Stimulated activated CD4-positive, alpha-beta T cell treated with anti-CD3 and anti-CD28 coated beads, TNF-alpha, amount 100 ng/mL, for 1 hour (primary cell): ENCODE data around the gene ARHGAP8.

Experiments
- DNase-seq, 3 donors: peaks; one replicate each; pipeline ENCODE4 v3.0.0-alpha.2; 2020; ENCODE audit warnings: low read depth in 3 of 3, low spot score in 1 of 3

ARHGAP8 gene

DNA sequence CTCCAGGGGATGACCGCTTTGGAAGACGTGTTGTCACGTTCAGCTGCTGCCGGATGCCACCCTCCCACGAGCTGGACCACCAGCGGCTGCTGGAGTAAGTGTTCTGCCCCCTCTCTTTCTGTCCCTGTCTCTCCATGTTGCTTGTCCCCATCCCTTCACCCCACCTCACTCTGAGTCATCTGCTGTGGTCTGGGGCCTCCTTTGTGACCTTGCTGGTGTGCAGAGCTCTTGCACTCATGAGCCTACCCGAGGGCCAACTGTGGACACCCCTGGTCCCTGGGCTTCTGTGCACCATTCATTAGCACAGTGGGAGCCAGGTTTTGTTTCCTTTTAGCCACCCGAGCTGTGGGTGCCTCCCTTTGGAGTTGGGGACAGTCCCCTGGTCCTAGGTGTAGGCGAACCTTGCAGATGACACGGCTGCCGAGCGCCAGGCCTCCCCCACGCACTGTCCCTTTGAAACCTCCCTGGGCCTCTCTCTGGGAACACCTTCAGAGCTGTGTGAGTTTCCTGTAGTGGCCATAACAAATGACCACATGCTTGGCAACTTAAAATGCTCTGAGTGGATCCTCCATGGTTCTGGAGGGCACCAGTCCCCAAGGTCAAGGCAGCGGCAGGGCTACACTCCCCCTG lies 49.8 kb downstream of the ARHGAP8 start:
- no peak for DNase-seq

DNA sequence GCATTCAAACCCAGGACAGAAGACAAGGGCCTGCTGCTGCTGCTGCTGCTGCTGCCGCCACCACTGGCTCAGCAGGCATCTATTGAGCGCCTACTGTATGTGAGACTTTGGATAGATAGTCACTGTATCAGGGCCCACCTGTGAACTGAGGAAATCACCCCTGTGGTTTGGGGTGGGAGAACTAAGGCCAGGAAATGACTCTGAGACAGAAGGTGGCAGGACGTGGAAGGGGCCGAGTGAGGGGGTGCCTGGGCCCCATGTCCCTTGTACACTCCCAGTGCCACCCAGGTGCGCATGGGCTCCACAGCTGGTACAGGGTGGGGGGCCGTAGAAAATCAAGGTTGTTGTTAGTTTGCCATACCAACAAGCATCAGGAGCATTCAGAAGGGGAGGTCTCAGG lies 50.6 kb downstream of the ARHGAP8 start:
- no peak for DNase-seq

DNA sequence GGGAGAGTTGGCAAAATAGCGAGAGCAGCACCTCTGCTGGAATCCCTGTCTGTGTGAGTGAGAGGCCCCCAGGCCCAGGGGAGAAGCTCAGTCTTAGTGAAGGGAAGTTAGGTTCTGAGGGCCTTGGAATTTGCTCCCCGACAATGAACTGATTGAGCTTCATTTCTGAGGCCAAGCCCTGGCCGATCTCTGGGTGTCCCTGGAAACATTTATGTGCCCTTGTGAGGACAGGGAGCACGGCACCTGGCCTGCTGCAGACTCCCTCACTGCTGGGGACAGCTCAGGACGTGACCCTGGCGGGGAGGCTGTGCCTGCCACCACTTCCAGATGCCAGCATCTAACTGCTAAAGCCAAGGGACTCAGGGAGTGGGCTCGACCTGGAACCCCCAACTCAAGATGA lies 52.0 kb downstream of the ARHGAP8 start:
- no peak for DNase-seq

DNA sequence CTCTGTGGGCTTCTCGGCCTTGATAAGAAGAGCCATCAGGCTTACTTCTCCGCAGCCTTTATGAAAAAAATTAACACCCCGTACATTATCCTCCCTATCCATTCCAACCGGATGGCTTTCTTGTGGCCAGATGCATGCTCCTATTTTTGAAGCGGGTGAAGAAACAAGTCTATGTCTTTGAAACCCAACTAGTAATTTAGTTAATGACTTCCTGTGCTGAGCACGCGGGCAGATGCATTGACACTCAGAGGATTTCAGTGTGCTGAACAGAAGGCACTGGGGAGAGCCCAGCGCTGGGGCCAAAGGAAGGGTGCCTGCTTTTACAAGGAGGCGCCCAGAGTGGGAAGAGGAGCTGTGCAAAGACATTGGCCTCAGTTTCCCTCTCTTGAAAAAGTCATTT lies 53.3 kb downstream of the ARHGAP8 start:
- DNase-seq, result no peak

DNA sequence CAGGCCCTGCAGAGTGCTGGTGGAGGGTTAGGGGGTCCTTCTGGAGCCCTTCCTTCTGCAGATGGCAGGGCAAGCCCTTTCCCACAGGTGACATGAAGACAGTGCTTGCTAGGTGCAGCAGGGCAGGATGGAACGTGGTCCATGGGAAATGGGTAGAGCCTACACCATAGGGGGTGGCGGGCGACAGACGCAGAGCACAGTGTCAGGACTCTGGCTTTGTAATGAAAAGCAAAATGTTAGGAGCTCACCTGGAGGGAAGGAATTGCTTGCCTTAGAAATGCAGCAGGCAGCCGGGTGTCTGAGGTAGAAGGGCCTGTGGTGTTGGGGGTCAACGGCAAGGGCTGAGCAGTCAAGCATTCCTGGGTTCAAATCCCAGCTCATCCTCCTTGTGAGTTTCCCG lies 54.9 kb downstream of the ARHGAP8 start:
- no peak for DNase-seq

DNA sequence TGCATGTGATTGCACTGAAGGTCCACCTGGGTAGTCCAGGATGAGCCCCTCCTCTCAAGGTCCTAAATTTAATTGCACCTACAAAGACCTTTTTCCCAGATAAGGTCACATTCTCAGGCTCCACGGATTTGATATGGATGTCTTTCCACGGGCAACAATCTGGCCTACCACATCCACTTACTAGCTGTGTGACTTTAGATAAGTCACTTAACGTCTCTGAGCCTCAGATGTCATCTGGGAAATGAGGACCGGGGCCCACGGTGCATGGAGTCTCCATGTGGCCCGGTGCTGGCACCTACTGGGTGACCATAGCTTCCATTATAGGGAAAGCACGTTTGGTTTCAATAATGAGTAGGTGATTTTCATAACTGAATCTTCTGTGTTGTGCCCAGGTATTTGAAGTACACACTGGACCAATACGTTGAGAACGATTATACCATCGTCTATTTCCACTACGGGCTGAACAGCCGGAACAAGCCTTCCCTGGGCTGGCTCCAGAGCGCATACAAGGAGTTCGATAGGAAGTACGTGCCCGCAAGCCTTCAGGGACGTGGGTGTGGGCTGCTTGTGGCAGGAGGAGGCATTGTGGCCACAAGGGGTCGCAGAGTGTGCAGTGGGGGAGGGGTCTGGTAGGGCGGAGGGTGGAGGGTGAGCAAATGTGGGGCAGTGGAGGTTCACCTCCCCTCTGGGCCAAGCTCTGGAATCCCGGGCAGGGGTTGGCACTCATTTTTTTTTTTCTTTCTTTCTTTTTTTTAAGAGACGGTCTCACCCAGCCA lies 55.7 kb downstream of the ARHGAP8 start:
- DNase-seq, result no peak

DNA sequence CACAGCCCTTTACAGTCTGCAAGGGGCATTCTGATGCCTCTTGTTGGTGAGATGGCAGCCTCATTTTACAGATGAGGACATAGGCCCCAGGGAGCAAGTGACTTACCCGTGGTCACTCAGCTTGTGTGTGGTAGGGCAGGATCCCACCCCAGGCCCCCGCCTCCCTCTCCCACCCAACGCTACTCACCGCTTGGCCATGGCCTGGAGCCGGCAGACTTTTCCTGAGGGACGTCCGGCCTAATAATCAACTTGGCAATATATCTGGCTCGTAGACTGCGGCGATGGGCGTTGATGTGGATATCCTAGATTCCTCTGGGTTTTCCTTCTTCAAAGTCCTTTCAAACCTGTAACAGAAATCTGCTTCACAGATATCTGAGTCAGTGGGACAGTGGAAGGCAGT lies 57.1 kb downstream of the ARHGAP8 start:
- no peak for DNase-seq

DNA sequence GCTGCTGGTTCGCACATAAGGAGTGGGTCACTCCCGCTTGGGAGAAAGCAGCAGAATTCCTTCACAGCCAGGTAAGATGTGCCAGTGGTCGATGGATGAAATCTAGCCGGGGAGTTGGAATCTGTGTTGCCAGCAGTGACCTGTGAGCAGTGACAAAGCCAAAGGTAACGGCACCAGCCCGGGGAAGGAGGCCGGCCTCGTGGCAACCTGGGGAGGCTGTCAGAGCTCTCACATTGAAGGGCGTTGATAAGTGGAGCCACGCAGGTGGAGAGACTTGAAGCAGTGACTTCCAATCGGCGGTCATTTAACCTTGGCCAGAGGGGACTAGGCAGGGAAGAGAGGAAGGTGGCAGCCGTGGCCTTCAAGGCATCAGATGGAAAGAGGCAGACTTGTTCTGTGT lies 58.8 kb downstream of the ARHGAP8 start:
- DNase-seq, result no peak

DNA sequence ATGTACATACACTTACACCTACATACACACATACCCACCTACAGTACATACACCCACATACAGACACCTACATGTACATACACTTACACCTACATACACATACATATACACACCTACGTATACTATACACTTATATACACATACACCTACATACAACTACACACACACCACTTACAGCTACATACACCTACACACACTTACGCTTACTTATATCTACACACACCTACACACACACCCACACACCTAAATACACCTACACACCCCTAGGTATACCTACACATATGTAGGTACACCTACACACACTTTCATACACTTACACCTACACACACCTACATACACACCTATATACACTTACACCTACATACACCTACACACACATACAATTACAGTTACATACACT lies 61.0 kb downstream of the ARHGAP8 start:
- DNase-seq, result no peak

DNA sequence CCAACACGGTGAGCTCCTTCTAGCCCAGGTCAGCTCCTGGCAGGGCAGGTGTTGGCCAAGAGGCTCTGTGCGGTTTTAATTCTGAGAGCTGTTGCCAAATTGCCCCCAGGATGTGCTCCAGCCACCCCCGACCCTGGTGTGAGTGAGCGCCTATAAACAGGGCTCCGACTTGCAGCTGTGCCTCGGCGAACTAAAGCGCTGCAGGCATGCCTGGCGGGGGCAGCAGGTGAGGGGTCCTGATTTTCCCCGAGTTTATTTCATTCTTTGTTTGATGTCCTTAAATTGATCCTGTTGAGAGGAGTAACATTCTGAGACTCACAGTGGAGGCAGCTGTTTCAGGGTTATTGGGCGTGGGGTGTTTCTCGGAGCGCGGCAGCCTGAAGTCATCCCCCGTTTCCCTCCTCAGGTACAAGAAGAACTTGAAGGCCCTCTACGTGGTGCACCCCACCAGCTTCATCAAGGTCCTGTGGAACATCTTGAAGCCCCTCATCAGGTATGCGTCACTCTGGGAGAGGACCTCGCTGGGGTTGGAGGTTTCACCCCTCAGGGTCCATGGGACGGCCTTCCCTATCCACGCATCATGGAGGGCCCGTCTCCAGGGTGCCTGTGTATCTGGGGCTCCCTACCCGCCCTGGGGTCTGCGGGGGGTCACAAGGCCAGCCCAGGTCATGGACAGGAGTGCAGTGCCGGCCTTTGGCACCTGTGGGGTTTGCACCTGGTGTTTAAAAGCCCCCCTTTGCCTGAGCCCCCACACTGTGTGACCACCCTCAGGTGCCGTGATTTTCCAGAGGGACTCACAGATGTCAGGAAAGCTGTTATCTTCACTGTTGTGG lies 62.1 kb downstream of the ARHGAP8 start:
- DNase-seq, result no peak

DNA sequence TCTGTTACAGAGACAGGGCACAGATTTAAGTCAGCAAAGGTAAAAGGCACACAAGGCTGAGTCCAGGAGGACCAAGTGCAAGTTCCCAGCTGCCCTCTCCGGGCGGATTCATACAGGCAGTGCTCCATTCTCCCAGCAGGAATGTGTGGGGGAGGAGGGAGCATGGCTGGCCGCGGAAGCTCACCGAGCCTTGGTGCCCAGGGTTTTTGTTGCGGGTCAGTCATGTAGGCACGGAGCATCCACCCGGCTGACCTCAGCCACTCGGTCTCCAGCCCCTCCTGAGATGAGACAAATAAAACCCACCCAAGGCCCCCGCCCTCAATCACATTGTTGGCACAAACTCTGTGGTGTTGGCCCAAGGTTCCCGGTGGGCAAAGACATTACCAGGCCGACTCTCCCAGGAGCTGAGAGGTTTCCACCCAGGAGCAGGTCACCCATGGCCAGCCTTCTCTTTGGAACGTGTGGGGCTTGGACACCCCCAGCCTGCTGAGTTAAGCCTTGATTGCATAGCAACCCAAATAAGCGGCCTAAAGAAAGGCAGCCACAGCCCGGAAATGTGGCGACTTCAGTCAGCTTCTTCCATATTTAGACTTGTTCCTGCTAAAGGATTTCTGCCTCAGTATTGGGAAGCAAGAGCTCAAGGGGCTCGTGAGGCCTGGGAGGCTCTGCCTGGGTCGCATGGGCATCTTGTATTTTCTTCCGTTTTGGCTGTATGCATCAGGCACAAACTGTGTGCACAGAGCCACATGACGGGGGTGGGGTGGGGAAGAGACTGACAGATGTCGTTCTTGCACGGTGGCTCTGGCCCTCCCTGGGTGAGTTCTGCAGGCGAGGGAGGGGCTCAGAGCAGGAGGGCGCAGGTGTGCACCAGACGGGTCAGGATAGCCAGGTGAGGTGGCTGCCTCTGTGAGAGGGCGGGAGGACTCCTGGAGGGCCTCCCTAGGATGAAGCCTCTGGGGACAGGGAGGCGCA lies 63.0 kb downstream of the ARHGAP8 start:
- no peak for DNase-seq

DNA sequence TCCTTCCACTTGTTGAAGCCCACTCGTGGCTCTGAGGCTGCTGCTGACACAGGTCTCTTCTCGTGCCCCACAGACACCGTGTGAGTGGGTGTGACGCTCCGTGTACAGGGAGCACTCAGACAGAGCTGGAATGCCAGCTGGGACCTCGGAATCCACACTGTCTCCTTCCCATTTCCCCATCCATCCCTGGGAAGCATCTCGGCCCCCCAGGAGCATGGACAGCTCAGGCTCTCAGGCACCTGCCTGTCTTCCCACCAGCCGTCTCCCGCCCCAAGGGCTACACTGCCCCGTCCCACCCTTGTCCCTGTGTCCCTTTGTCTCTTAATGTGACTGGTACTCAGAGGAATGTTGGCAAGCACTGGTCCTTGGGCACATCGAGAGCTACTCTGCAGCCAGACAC lies 63.8 kb downstream of the ARHGAP8 start:
- DNase-seq, result no peak

DNA sequence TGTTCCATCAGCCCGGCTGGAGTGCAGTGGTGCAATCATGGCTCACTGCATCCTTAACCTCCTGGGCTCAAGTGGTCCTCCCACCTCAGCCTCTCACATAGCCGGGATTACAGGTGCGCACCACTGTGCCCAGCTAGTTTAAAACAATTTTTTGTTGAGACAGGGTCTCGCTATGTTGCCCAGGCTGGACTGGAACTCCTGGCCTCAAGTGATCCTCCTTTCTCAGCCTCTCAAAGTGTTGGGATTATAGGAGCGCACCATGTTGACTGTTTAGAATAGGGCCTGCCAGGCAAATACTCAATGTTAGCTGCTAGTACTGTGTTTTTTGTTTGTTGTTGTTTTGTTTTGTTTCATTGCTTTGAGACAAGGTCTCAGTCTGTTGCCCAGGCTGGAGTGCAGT lies 66.4 kb downstream of the ARHGAP8 start:
- DNase-seq, result no peak

DNA sequence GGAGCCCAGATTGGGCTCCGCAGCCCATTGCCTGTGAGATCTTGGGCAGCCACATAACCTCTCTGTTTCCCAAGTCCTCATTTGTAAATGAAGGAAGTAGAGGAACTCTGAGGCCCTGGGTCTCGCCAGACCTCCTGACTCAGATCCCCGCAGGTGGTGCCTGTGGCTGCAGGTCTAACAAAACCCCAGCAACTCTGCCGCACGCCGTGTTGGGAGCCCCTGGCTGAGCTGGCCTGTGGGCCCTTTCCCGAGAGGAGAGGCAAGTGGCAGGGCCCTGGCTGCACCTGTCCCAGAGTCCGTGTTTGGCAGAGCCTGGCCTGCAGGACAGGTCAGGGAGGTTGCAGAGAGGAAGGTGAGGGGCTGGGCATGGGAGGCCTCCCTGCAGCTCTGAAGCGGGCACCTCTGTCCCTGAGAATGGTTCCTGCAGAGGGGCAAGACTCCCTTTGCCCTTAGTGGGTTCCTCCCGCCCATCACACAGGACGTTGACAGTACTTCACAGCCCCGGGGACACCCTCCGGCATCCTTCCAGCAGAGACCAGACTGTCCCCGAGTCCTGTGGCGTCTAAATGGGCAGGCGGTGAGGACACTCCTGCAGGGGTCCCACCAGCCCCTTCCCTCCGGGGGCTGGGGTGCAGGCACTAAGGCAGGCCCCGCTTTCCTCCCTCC lies 67.7 kb downstream of the ARHGAP8 start:
- DNase-seq, result no peak

DNA sequence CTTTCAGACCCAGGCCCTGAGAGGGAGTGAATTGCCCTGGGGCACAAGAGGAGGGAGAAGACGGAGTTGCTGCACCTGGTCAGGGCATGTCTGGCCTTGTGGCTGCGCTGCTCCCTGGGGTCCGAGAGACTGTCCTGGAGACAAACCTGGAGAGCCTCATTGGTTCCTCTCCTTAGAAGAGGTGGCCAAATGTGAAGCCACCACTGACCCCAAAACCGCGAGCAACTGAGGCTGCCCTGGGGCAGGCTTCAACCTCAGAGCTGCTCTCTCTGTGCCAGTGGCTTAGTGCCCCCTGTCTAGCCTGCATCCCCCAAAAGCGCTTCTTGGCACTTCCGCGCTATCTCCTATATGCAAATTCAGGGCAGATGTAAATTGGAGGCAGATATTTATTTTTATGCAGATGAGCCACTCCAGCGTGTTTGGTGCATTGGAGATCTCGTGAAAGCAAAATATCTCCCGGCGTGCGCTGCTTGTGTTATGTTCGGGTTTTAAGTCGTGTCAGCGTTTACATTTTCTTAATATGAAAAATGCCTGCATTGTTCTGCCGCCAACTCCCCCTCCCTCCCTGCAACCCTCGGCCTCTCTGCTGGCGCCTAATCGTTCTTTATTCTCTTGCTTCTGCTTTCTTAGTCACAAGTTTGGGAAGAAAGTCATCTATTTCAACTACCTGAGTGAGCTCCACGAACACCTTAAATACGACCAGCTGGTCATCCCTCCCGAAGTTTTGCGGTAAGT lies 69.5 kb downstream of the ARHGAP8 start:
- no peak for DNase-seq

DNA sequence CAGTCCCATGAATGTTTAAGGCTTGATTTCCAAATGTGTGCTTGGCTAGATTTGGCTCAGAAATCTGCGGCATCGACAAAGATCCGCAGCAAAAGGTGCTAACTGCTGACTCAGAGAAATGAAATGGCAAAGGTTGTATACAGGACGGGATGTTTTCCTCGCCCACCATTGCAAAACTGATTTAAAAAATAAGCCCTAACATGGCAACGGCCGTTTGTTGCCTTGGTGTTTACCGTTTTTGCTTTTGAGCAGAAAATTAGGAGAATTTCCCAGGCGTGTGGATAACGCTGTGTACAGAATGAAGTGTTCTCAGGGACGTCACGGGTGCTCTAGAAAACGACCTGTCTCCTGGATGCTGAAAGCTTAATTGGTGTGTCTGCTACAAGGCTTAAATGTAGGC lies 70.2 kb downstream of the ARHGAP8 start:
- no peak for DNase-seq

DNA sequence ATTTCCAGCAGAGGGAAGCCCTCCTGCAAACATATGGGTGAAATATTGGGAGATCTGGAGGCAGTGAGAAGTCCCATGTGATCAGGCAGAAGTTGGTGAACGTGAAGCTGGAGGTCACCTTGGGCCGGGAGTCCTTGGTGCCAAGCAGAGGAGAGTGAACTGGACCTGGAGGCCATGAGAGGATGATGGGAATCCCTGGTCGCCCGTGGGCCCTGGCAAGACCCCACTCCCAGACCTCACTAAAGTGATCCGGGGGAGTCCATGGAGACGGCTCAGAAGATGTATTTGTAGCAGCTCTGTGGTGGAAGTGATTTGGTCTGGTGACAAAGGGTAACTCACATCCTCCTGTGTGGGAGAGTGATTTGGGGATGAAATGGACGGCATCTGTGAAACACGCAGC lies 71.0 kb downstream of the ARHGAP8 start:
- no peak for DNase-seq

DNA sequence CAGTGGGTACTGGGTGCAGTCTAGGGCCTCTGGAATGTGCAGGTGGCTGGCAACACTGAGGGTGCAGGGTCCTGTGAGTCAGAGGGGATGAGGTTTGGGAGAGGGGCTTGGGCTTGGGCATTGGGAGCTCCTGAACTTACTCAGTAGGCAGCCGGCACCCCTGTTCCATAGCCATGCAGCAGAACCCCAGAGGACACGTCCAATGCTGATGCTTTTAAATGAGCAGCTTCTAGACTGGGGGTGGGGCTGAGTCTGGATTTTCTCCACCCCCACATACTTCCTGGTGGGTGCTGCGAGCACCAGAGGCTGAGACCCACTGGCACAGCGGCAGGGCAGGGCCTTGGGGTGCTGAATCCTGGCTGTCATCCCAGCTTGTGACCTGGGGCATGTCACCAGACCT lies 71.4 kb downstream of the ARHGAP8 start:
- no peak for DNase-seq

DNA sequence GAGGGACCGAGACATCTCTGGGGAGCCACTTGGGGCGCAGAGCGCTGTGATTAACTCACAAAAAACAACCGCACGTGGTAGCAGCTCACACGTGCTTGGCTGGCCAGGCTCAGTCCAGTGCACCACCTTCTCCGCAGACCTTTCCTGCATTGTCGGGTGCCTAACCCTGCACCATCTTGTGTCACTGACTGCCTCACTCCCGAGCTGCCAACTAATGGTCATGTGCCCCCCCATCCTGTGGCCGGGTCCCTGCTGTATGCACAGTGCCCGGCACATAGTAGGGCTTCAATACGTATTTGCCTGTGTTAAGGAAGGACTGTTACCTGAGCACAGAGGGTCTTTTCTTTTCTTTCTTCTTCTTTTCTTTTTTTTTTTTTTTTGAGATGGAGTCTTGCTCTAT lies 71.9 kb downstream of the ARHGAP8 start:
- no peak for DNase-seq
